ENCODE data around the gene RAPGEF1. TPM values are rescaled to one million over a fixed set of nuclear protein-coding genes. Genes with fewer than 3 reads are reported as not detected.
A peak's percentile ranks its signal among the peaks of the same experiment; 100 is the strongest.

The RAPGEF1 gene
- total and polyA plus RNA-seq, 2 of the 13 experiments (the other 11 are each of a cell fraction or from before 2014, with no cell fraction given): 21.2 to 38.9 TPM

GRCh38 chr9:131545003-131545785 lies 194.7 kb downstream of the RAPGEF1 start, which contains the start of gene PRRT1B (continued):
- no peak for TF ChIP-seq ZNF382 (CRISPR knock-in tag; IDR thresholded peaks at IDR 0.05; ENCODE audit: borderline replicate concordance)
- peak; percentile 89 for TF ChIP-seq ZNF556 (CRISPR knock-in tag; IDR thresholded peaks at IDR 0.05; ENCODE audit: borderline replicate concordance)
- TF ChIP-seq BRF2 (CRISPR knock-in tag; IDR thresholded peaks at IDR 0.05): peak; percentile 76; the same call in 1 of the 2 replicates
- peak; percentile 75; the same call in 1 of the 2 replicates for TF ChIP-seq ZNF589 (CRISPR knock-in tag; conservative IDR thresholded peaks at IDR 0.05)
- TF ChIP-seq ZFYVE20 (CRISPR knock-in tag; IDR thresholded peaks at IDR 0.05; ENCODE audit: borderline replicate concordance, low read depth): 0 out of 2 replicates have a peak, but pooled peaks have one; percentile 22
- TF ChIP-seq PHF20 (CRISPR knock-in tag; IDR thresholded peaks at IDR 0.05): no peak
- TF ChIP-seq CSRNP1 (CRISPR knock-in tag; IDR thresholded peaks at IDR 0.05): peak; percentile 66; the same call in 1 of the 2 replicates
- TF ChIP-seq TARDBP (CRISPR knock-in tag; IDR thresholded peaks at IDR 0.05): peak; percentile 89
- no peak; the same call in 1 of the 2 replicates for TF ChIP-seq ZSCAN9 (CRISPR knock-in tag; IDR thresholded peaks at IDR 0.05; ENCODE audit: borderline replicate concordance)
- TF ChIP-seq ATF7-NPFF (CRISPR knock-in tag; IDR thresholded peaks at IDR 0.05; ENCODE audit: low read depth): 0 out of 2 replicates have a peak, but pooled peaks have one; percentile 74
- no peak for TF ChIP-seq FOXP1 (IDR thresholded peaks at IDR 0.05)
- peak; percentile 82 for TF ChIP-seq FOXP1 (CRISPR knock-in tag; IDR thresholded peaks at IDR 0.05)
- no peak for TF ChIP-seq RBAK (CRISPR knock-in tag; IDR thresholded peaks at IDR 0.05)
- no peak for TF ChIP-seq FOSL1 (CRISPR knock-in tag; IDR thresholded peaks at IDR 0.05; ENCODE audit: borderline replicate concordance)
- peak; percentile 83 for TF ChIP-seq ZNF691 (CRISPR knock-in tag; IDR thresholded peaks at IDR 0.05; ENCODE audit: borderline replicate concordance, low read depth)
- TF ChIP-seq ZNF432 (CRISPR knock-in tag; IDR thresholded peaks at IDR 0.05; ENCODE audit: borderline replicate concordance): no peak
- TF ChIP-seq SNAPC2 (CRISPR knock-in tag; IDR thresholded peaks at IDR 0.05): peak; percentile 42; the same call in 1 of the 2 replicates
- peak; percentile 89 for TF ChIP-seq ZNF317 (CRISPR knock-in tag; IDR thresholded peaks at IDR 0.05)
- peak; percentile 72; the same call in 1 of the 2 replicates for TF ChIP-seq GABPB1 (CRISPR knock-in tag; IDR thresholded peaks at IDR 0.05)
- peak; percentile 77 for TF ChIP-seq ZNF292 (CRISPR knock-in tag; IDR thresholded peaks at IDR 0.05; ENCODE audit: borderline replicate concordance, low read depth)
- TF ChIP-seq E2F2 (CRISPR knock-in tag; IDR thresholded peaks at IDR 0.05; ENCODE audit: borderline replicate concordance): 0 out of 2 replicates have a peak, but pooled peaks have one; percentile 43
- no peak for TF ChIP-seq HMGA1 (CRISPR knock-in tag; conservative IDR thresholded peaks at IDR 0.05)
- no peak for TF ChIP-seq ZNF17 (CRISPR knock-in tag; IDR thresholded peaks at IDR 0.05)
